IPS-18c (cell line): ENCODE results near the gene ACP3.
"Not testable (repeated sequence)": the region's sequence is repeated elsewhere in the genome, so short reads cannot be mapped to it uniquely, and the experiment has no call there.

Source experiments
- H3K4me3 ChIP-seq: 2 replicates; pipeline ENCODE4 v1.7.0; 2013; ENCODE audit warnings: low read depth, mild to moderate bottlenecking, low read length, moderate library complexity; ENCODE audit not compliant: insufficient read depth
- H3K9me3 ChIP-seq: one replicate; pipeline ENCODE4 v1.6.1; 2013; ENCODE audit warnings: mild to moderate bottlenecking, low read length, moderate library complexity; ENCODE audit not compliant: control insufficient read depth, insufficient read depth

Gene ACP3

DNA sequence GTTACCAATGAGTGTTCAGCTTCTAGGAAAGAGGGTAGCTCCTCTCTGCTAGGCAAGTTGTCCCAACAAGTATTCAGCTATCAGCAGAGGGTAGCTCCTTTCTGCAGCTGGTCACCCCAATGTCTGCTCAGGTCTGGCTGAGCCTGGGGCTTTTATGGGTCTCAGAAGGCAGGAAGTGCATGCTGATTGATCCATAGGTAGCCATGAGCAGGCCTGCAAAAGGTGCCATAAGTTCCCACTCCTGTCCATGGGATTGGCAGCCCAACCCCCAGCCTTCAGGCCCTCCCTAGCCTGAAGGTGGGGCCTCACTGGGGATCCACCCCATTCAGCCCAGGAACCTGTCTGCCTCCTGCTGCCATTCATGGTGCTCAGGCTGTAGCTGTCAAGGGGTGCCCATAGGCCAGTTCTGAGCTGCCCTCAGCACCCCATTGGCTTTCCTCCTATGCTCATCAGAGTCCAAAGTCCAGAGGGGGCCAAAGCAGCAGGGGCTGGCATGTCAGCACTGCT lies 65.5 kb downstream of the ACP3 start:
- no peak overlapping the region for H3K4me3 ChIP-seq
- H3K9me3 ChIP-seq, result no peaks in the 10 kb centered on the region

DNA sequence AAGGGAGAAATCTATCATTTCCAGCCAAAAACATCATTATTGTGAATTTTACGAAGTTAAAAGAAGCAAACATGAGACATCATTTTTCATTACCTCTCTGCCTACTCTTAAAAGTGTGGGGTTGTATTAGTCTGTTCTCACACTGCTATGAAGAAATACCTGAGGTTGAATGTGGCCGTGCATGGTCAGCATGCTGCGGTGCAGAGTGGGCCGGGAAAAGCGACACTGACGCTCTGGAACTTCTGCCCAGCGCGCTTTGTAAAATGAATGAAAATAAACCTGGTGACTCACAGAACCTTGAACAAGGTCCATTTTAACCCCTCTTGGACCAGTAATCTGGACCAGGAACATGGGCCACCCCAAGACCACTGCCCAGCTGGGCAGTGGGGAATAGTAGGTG lies 69.1 kb downstream of the ACP3 start:
- Histone ChIP-seq H3K4me3 (no peak overlapping the region), H3K9me3 (no peaks in the 10 kb centered on the region)

DNA sequence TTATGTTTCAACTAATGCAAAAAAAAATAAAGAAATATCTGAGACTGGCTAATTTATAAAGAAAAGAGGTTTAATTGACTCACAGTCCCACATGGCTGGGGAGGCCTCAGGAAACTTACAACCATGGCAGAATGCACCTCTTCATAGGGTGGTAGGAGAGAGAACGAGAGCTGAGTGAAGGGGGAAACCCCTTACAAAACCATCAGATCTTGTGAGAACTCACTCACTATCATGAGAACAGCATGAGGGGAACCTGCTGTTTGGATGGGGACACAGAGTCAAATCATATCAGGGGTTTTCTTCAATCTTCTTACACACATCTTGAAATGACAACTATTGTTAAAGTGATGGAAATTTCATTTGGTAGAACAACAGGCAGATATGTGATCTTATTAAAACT lies 75.5 kb downstream of the ACP3 start:
- not testable (repeated sequence) for H3K9me3 ChIP-seq, H3K4me3 ChIP-seq

DNA sequence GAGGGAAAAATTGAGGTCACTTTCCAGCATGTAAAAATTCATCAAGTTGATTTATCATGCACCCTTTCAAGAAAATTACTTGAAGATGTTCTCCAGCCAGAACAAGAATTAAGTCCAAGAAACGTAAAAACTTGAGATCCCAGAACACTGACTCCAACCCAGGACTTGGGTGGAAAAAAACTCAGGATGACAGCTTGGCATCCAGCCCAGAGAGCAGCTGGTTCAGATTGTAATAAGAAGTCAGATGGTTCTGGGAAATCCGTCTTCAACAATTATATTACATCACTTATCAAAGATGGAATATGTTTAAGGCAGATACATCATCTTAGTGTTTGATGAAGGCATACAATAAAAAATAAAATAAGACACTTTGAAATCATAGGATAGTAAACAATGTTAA lies 77.1 kb downstream of the ACP3 start:
- Histone ChIP-seq H3K4me3 (no peak overlapping the region), H3K9me3 (no peaks in the 10 kb centered on the region)

DNA sequence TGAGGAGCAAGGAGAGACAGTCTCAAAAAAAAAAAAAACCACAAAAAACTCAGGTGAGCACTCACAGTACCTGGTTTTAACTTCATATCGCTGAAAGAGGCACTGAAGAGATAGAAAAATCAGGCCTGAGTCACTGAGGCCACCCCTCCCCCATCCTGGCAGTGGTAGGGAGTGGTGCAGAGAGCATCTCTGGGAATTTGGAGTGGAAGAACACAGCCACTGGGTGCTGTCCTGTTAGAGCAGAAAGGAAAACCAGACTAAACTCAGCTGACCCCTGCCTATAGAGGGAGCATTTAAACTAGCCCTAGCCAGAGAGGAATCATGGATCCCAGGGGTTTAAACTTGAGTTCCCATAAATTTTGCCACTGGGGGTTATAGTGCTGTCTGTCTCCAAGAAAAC lies 77.9 kb downstream of the ACP3 start:
- Histone ChIP-seq H3K9me3 (no peaks in the 10 kb centered on the region), H3K4me3 (no peak overlapping the region)

DNA sequence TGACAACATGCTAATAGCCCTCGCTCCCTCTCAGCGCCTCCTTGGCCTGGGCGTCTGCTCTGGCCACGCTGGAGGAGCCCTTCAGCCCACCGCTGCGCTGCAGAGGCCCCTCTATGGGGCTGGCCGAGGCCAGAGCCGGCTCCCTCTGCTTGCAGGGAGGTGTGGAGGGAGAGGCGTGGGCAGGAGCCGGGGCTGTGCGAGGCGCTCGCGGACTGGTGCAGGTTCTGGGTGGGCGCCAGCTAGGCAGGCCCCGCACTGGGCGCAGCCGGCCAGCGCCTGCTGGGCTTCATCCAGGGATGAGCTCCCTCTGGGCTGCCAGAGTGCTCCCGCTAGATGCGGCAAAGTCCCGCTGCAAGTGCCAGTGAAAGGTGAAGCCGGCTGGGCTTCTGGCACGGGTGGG lies 79.0 kb downstream of the ACP3 start:
- Histone ChIP-seq H3K4me3 (no peak overlapping the region), H3K9me3 (no peaks in the 10 kb centered on the region)

DNA sequence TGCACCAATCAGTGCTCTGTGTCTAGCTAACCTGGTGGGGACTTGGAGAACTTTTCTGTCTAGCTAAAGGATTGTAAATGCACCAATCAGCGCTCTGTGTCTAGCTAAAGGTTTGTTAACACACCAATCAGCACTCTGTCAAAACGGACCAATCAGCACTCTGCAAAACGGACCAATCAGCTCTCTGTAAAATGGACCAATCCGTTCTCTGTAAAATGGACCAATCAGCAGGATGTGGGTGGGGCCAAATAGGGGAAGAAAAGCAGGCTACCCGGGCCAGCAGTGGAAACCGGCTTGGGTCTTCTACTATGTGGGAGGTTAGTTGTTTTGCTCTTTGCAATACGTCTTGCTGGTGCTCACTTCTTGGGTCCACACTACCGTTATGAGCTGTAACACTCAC lies 79.6 kb downstream of the ACP3 start:
- not testable (repeated sequence) for H3K9me3 ChIP-seq, H3K4me3 ChIP-seq

DNA sequence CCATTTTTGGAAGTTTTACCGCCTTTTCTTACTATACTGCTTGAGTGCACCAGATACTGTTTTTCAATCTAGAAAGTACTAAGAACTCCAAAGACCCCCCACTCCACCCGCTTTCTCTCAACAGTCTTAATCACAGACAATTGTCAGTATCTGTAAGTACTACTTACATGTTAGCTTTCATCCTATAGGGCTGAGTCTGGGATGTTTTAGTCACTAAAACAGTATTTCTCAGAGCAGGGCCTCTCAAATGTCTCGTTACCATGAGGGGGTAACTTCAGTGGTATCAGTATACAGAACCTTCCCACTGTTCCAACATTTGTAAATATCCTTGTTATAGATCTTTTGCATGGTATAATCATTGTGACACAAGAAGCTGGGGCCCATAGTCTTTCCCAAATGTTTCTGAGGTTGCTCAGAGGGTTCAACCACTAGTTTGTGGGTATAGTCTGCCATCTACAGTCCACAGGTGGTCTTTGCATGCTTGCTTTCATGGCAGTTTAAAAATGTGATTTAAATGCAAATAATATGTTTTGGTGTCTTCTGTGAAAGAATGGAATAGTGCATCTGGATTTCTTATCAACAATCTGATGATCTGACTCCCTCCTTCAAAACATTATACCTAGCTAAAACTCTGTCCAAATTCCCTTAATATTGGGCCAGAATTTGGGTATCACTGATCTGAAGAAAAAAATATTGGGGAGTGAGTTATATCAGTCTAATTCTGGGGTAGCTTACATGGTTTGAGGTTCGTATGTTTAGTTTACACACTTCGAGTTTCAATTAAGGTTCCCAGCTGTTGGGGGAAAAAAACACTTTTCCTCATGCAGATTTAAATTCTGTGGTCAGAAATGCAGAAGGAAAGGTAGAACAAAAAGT lies 82.1 kb downstream of the ACP3 start:
- no peaks in the 10 kb centered on the region for H3K9me3 ChIP-seq
- no peak overlapping the region for H3K4me3 ChIP-seq

DNA sequence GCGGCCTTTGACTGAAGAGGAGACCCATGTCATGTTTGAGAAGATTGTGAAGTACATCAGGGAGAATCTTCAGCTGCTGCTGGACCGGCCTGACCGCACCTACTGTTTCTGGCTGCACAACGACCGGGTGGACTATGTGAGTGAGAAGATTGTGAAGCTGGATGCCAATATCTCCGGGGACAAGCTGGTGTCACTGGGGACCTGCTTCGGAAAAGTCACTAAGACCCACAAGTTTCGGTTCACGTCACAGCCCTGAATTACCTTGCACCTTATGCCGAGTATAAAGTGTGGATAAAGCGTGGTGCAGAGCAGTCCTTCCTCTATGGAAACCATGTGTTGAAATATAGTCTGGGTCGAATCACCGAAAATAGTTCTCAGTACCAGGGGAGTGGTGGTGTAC lies 84.0 kb downstream of the ACP3 start:
- H3K4me3 ChIP-seq, result no peak overlapping the region

DNA sequence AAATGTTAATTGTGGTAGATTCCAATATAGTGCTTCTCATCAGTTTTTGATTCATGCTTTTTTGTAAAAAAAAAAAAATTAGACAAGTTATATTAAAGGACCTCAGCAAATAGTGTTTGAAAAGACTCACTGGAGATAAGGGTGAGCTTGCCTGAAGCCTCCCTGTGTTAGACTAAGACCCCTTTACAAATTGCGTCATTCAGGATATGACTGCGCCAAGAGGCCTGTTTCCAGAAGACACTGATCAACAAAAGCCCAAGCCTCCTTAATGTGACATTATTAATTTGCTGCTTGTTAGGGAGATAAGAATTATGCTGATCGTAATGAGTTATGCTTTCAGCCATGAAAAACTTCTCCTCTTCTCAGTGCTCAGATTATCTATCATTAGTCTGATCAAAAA lies 87.1 kb downstream of the ACP3 start:
- Histone ChIP-seq H3K9me3 (no peaks in the 10 kb centered on the region), H3K4me3 (no peak overlapping the region)

More for the DNA sequence above, 84.0 kb downstream of the ACP3 start:
- H3K9me3 ChIP-seq, result no peaks in the 10 kb centered on the region

DNA sequence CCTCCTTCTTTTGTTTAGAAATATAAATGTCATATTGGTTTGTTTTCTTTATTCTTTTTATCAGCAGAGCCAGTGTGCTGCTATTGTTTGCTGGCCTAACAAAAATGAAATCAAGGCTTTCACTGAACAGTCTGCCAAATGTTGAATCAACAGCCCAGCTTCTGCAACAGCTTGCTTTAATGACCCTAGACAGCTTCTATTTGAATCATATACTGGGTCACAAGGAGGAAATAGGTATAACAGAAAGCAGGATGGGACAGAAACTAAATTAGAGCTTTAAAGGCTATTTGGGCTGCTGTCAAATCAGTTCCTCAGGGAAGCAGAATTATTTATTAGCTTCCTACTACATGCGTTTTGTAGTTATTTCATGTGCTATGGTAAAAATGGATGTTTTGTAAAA lies 88.0 kb downstream of the ACP3 start:
- no peak overlapping the region for H3K4me3 ChIP-seq
- no peaks in the 10 kb centered on the region for H3K9me3 ChIP-seq

DNA sequence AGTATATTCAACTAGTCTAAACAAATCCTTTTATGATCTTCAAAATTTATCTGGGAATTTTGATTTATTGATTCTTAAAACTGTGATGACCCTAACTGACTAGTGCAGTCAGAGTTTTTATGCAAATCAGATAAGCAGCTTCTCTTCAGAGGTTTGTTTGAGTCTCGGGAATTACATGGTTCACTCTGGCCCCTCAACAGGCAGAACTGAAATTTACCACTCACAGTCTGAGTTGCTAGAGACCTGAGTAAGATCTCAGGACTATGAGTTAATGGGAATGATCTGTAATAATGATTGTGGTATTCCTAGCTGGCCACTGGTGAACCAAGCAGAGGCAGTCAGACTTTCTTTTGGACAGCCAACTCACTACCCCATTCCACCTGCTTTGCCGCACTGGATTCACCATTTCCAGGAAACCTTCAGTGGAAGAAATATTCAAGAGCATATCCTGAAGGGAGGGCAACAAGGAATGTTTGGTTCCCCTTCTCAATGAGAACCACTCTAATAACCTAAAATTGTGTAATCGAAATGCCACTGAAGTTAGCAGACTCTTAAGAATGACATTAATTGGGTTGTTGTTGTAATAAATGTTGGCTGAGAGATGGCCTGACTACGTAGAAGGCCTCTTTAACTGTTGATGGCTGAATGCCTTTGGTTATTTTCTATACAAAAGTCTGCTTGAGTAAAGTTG lies 88.5 kb downstream of the ACP3 start:
- Histone ChIP-seq H3K4me3 (no peak overlapping the region), H3K9me3 (no peaks in the 10 kb centered on the region)

DNA sequence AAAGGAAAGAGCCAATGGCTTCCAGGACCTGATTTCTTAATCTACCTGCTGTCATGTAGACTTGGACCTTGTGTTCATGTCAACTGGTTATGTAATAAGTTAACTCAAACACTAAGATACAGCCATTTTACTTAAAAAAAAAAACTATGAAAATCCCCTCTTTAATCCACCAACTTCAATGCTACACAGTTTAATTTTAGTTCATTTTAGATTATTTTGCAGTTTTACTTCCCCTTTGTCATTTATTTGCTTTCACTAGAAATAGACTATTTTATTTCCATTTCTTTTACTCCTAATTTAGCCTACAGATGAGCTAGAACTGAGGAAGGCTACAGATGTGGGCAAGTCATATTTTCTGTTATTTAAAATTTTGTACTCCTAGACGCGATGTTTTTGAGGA lies 89.4 kb downstream of the ACP3 start:
- Histone ChIP-seq H3K9me3 (no peaks in the 10 kb centered on the region), H3K4me3 (no peak overlapping the region)

DNA sequence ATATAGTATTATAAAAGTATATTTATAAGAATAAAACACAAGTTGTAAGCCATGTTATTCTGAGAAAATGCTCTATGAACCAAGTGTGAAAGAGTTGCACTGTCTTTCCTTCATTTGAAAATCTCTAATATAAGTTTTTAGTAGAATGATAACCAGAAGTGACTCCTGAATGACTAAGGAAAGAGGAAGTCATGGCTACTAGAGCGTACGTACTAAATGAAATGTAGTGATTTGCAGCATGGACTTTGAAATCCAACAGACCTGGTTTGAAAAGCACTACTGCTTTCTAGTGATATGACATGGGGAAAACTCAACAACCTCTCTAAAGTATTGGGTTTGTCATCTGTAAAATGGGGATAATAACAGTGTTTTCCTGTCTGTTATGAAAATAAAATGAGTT lies 89.8 kb downstream of the ACP3 start:
- H3K4me3 ChIP-seq, result no peak overlapping the region
- no peaks in the 10 kb centered on the region for H3K9me3 ChIP-seq
